HepG2 (cell line): Measurements from ENCODE around the gene PHRF1. TPM values are rescaled to one million over a fixed set of nuclear protein-coding genes. Genes with fewer than 3 reads are reported as not detected.

Experiments
- DMAP1 ChIP-seq: IDR thresholded peaks from 2 replicates; pipeline ENCODE4 v1.6.1; 2016
- HNRNPUL1 ChIP-seq: fragments of 200-400 bp; formaldehyde crosslinking; IDR thresholded peaks from 2 replicates; pipeline ENCODE4 v1.6.1; 2017; ENCODE audit warnings: low read depth, mild to moderate bottlenecking, low read length, moderate library complexity
- LCORL ChIP-seq, 2 experiments: fragments of 450-650 bp in 1 of 2; sonication (generic) in 1 of 2; formaldehyde crosslinking in 1 of 2; IDR thresholded peaks; 2 replicates each; pipeline versions ENCODE4 v1.5.0 to v1.6.1; 2017 to 2020; ENCODE audit warnings: antibody characterized with exemption in 1 of 2, missing genetic modification reagents in 1 of 2
- SIN3A ChIP-seq: IDR thresholded peaks from 2 replicates; pipeline ENCODE4 v1.6.1; 2011; ENCODE audit warnings: low read depth, mild to moderate bottlenecking, control low read depth, low read length, borderline replicate concordance
- ZBTB33 ChIP-seq: sonication (generic); formaldehyde crosslinking; IDR thresholded peaks from 2 replicates; pipeline ENCODE4 v1.4.0; 2020; ENCODE audit warnings: missing genetic modification reagents
- ZBTB40 ChIP-seq, 2 experiments: fragments of 450-650 bp in 1 of 2; sonication (generic) in 1 of 2; formaldehyde crosslinking in 1 of 2; IDR thresholded peaks; 2 replicates each; pipeline versions ENCODE4 v1.6.1 to v1.8.0; 2016 to 2022; ENCODE audit warnings: antibody characterized with exemption in 1 of 2, mild to moderate bottlenecking in 1 of 2, missing genetic modification reagents in 1 of 2
- polyA plus RNA-seq, 8 experiments: library from polyadenylated mRNA; depleted of rRNA in 3 of 8; stranded (reverse) in 7 of 8; unstranded in 1 of 8; fragments of >200 nt; fragmentation: Illumina TruSeq in 4 of 8; extraction: Trizol in 4 of 8; gene quantifications; 2 replicates each; pipeline versions ENCODE4 v1.2.1 to v1.2.3, GENCODE V29; 2011 to 2016; ENCODE audit warnings: low read depth in 4 of 8, missing spikeins in 1 of 8, mixed read lengths in 1 of 8; ENCODE audit not compliant: insufficient read depth in 1 of 8
- total RNA-seq, 5 experiments: library from RNA; depleted of rRNA; stranded (reverse); fragments of >200 nt; fragmentation: Illumina TruSeq; extraction: Trizol; gene quantifications; 2 replicates each; pipeline ENCODE4 v1.2.3, GENCODE V29; 2016; ENCODE audit warnings: low read depth in 1 of 5
- TF ChIP-seq, protein P1 (sequence below): sonication (generic); formaldehyde crosslinking; IDR thresholded peaks from 2 replicates; pipeline ENCODE4 v1.4.0; 2020; ENCODE audit warnings: missing genetic modification reagents
- TF ChIP-seq, protein P2 (sequence below): IDR thresholded peaks from 2 replicates; pipeline ENCODE4 v1.6.1; 2016; ENCODE audit warnings: low read depth
- TF ChIP-seq, protein P3 (sequence below): sonication (generic); formaldehyde crosslinking; IDR thresholded peaks from 2 replicates; pipeline ENCODE4 v1.5.0; 2020; ENCODE audit warnings: mild to moderate bottlenecking, missing genetic modification reagents
- TF ChIP-seq, protein P4 (sequence below): sonication (generic); formaldehyde crosslinking; IDR thresholded peaks from 2 replicates; pipeline ENCODE4 v1.5.1; 2020; ENCODE audit warnings: mild to moderate bottlenecking, missing genetic modification reagents, moderate library complexity

The PHRF1 gene
- total and polyA plus RNA-seq, 2 of the 13 experiments (the other 11 are each of a cell fraction or from before 2014, with no cell fraction given) = 8.2 to 16.7 TPM

DNA sequence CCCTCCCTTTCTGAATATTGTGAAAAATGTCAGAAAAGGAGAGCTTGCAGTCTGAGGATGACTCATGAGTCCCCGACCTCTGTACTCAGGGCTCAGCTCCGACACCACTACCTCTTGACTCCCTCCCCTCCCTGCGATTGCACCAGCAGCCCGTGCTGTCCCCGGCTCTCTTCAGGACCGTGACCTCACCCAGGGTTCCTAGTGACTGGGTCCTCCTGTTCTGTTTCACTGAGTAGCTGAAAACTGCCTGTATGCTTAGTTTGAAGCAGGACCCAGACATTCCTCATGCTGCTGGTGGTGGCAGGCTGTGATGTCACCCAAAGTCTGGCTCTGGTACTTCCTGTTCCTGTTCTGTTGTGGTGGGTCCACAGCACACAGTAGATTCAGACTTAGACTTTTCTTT is 11.7 kb downstream of the PHRF1 start (continued):
- 0 out of 2 replicates have a peak, but pooled peaks have one; percentile 51 for TF ChIP-seq ZBTB33 (CRISPR knock-in tag)
- TF ChIP-seq, protein P1, sequence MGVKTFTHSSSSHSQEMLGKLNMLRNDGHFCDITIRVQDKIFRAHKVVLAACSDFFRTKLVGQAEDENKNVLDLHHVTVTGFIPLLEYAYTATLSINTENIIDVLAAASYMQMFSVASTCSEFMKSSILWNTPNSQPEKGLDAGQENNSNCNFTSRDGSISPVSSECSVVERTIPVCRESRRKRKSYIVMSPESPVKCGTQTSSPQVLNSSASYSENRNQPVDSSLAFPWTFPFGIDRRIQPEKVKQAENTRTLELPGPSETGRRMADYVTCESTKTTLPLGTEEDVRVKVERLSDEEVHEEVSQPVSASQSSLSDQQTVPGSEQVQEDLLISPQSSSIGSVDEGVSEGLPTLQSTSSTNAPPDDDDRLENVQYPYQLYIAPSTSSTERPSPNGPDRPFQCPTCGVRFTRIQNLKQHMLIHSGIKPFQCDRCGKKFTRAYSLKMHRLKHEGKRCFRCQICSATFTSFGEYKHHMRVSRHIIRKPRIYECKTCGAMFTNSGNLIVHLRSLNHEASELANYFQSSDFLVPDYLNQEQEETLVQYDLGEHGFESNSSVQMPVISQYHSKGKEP (CRISPR knock-in tag) = no peak
- TF ChIP-seq, protein P2, sequence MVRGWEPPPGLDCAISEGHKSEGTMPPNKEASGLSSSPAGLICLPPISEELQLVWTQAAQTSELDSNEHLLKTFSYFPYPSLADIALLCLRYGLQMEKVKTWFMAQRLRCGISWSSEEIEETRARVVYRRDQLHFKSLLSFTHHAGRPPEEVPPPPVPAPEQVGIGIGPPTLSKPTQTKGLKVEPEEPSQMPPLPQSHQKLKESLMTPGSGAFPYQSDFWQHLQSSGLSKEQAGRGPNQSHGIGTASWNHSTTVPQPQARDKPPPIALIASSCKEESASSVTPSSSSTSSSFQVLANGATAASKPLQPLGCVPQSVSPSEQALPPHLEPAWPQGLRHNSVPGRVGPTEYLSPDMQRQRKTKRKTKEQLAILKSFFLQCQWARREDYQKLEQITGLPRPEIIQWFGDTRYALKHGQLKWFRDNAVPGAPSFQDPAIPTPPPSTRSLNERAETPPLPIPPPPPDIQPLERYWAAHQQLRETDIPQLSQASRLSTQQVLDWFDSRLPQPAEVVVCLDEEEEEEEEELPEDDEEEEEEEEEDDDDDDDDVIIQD = peak; percentile 69; the same call in 1 of the 2 replicates
- TF ChIP-seq, protein P3, sequence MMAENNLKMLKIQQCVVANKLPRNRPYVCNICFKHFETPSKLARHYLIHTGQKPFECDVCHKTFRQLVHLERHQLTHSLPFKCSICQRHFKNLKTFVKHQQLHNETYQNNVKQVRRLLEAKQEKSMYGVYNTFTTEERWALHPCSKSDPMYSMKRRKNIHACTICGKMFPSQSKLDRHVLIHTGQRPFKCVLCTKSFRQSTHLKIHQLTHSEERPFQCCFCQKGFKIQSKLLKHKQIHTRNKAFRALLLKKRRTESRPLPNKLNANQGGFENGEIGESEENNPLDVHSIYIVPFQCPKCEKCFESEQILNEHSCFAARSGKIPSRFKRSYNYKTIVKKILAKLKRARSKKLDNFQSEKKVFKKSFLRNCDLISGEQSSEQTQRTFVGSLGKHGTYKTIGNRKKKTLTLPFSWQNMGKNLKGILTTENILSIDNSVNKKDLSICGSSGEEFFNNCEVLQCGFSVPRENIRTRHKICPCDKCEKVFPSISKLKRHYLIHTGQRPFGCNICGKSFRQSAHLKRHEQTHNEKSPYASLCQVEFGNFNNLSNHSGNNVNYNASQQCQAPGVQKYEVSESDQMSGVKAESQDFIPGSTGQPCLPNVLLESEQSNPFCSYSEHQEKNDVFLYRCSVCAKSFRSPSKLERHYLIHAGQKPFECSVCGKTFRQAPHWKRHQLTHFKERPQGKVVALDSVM (CRISPR knock-in tag) = no peak
- TF ChIP-seq, protein P4, sequence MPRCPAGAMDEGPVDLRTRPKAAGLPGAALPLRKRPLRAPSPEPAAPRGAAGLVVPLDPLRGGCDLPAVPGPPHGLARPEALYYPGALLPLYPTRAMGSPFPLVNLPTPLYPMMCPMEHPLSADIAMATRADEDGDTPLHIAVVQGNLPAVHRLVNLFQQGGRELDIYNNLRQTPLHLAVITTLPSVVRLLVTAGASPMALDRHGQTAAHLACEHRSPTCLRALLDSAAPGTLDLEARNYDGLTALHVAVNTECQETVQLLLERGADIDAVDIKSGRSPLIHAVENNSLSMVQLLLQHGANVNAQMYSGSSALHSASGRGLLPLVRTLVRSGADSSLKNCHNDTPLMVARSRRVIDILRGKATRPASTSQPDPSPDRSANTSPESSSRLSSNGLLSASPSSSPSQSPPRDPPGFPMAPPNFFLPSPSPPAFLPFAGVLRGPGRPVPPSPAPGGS (CRISPR knock-in tag) = 0 out of 2 replicates have a peak, but pooled peaks have one; percentile 39
- no peak for TF ChIP-seq ZBTB40 (IDR thresholded peaks at IDR 0.05)
- no peak for TF ChIP-seq ZBTB40 (CRISPR knock-in tag; IDR thresholded peaks at IDR 0.05)
- peak; percentile 40; the same call in 1 of the 2 replicates for TF ChIP-seq SIN3A
- TF ChIP-seq HNRNPUL1 = no peak
- TF ChIP-seq DMAP1 (CRISPR knock-in tag) = peak; percentile 63; the same call in 1 of the 2 replicates
- no peak for TF ChIP-seq LCORL (IDR thresholded peaks at IDR 0.05)
- TF ChIP-seq LCORL (CRISPR knock-in tag; IDR thresholded peaks at IDR 0.05) = peak; percentile 88
